Endodermal cell (in vitro differentiated cells): ENCODE measurements around the gene KCNH3. TPM values are rescaled to one million over a fixed set of nuclear protein-coding genes. Genes with fewer than 3 reads are reported as not detected.

Experiments
- DNase-seq: peaks from one replicate; pipeline ENCODE4 v3.0.0-alpha.2; 2017
- H3K27ac ChIP-seq: 2 replicates; pipeline ENCODE4 v1.5.1; 2013; ENCODE audit warnings: mild to moderate bottlenecking, low read depth, low read length, moderate library complexity
- H3K27me3 ChIP-seq: 2 replicates; pipeline ENCODE4 v1.6.1; 2013; ENCODE audit warnings: mild to moderate bottlenecking, low read length, moderate library complexity; ENCODE audit not compliant: insufficient read depth, control insufficient read depth, poor library complexity, severe bottlenecking
- H3K36me3 ChIP-seq: 2 replicates; pipeline ENCODE4 v1.7.0; 2013; ENCODE audit warnings: mild to moderate bottlenecking, low read length, moderate library complexity; ENCODE audit not compliant: control insufficient read depth, insufficient read depth
- H3K4me1 ChIP-seq: one replicate; pipeline ENCODE4 v1.7.0; 2013; ENCODE audit warnings: low read length; ENCODE audit not compliant: control insufficient read depth, insufficient read depth
- H3K4me3 ChIP-seq: 2 replicates; pipeline ENCODE4 v1.5.1; 2013; ENCODE audit warnings: mild to moderate bottlenecking, low read length, moderate library complexity
- H3K9ac ChIP-seq: 2 replicates; pipeline ENCODE4 v1.6.1; 2013; ENCODE audit warnings: mild to moderate bottlenecking, low read length, moderate library complexity; ENCODE audit not compliant: poor library complexity, severe bottlenecking; ENCODE audit errors: extremely low read depth
- H3K9me3 ChIP-seq: 2 replicates; pipeline ENCODE4 v1.6.1; 2013; ENCODE audit warnings: mild to moderate bottlenecking, low read length, moderate library complexity; ENCODE audit not compliant: control insufficient read depth
- H3K27ac Mint-ChIP-seq: 2 replicates; pipeline ENCODE4 v1.8.0; 2020; ENCODE audit warnings: mixed read lengths
- H3K27me3 Mint-ChIP-seq: 2 replicates; pipeline ENCODE4 v1.8.0; 2021; ENCODE audit warnings: mild to moderate bottlenecking, mixed read lengths; ENCODE audit not compliant: insufficient read depth
- H3K36me3 Mint-ChIP-seq: 2 replicates; pipeline ENCODE4 v1.8.0; 2020; ENCODE audit warnings: low read depth, mixed read lengths
- H3K4me1 Mint-ChIP-seq: 2 replicates; pipeline ENCODE4 v1.8.0; 2020; ENCODE audit warnings: mixed read lengths
- H3K4me3 Mint-ChIP-seq: 2 replicates; pipeline ENCODE4 v1.8.0; 2020; ENCODE audit warnings: mild to moderate bottlenecking, moderate library complexity, mixed read lengths
- H3K9me3 Mint-ChIP-seq: 2 replicates; pipeline ENCODE4 v1.8.0; 2020; ENCODE audit warnings: mild to moderate bottlenecking, mixed read lengths
- CTCF ChIP-seq: fragments of 200-600 bp; sonication (generic); conservative IDR thresholded peaks from 2 replicates; pipeline ENCODE4 v1.5.0; 2021; ENCODE audit warnings: antibody characterized with exemption, mild to moderate bottlenecking
- WGBS, 2 experiments: methylation state at CpG; one replicate each; pipeline versions ENCODE4 v1.1.5 to v1.1.7; 2013; ENCODE audit warnings: missing lambda C conversion rate in 2 of 2, mixed read lengths in 1 of 2; ENCODE audit not compliant: insufficient coverage in 1 of 2, insufficient read length in 1 of 2; 5-methylcytosine and 5-hydroxymethylcytosine counted together
- total RNA-seq, 2 donors: library from RNA; stranded (reverse); fragmentation: NEBNext Ultra II Directional in 1 of 2; extraction: Animal tissue kit (Norgen Biotek cat#: 25700) in 1 of 2; gene quantifications; 2 replicates in 1 of 2; 3 replicates in 1 of 2; pipeline ENCODE4 v1.2.1, GENCODE V29; 2021

Gene KCNH3
- total RNA-seq, 2 donors from 2014 or later = 1.00 to 1.5 TPM

- Mint-ChIP-seq H3K27ac (no peak overlapping the region), H3K36me3 (peaks cover 33% of the 10 kb centered on the region), H3K9me3 (no peaks in the 10 kb centered on the region), H3K4me3 (no peak overlapping the region), H3K4me1 (peaks cover 11% of the 10 kb centered on the region), H3K27me3 (peaks cover 3% of the 10 kb centered on the region)
- Histone ChIP-seq H3K9me3 (no peaks in the 10 kb centered on the region), H3K9ac (no peak overlapping the region), H3K36me3 (peaks cover 58% of the 10 kb centered on the region), H3K27me3 (no peaks in the 10 kb centered on the region), H3K4me3 (no peak overlapping the region), H3K27ac (no peak overlapping the region), H3K4me1 (no peaks in the 10 kb centered on the region)
- TF ChIP-seq CTCF = peak; percentile 44
- WGBS, 2 experiments = 91 to 93% methylated on average over 5 to 7 of the region's 7 CpGs
- peak; percentile 77 for DNase-seq
These were observed 19.0 kb downstream of the KCNH3 start for GRCh38 chr12:49557917-49558215.

- 96 to 97% methylated on average over 9 to 13 of the region's 13 CpGs for WGBS, 2 experiments
- no peak overlapping the region for H3K4me3 ChIP-seq
- no peaks in the 10 kb centered on the region for H3K27me3 ChIP-seq
- peaks cover 64% of the 10 kb centered on the region for H3K36me3 ChIP-seq
- H3K4me1 ChIP-seq = no peaks in the 10 kb centered on the region
- H3K27ac ChIP-seq = no peak overlapping the region
- Mint-ChIP-seq H3K9me3 (no peaks in the 10 kb centered on the region), H3K4me3 (no peak overlapping the region), H3K27ac (no peak overlapping the region), H3K36me3 (peaks cover 37% of the 10 kb centered on the region), H3K4me1 (peaks cover 9% of the 10 kb centered on the region), H3K27me3 (no peaks in the 10 kb centered on the region)
- no peak for TF ChIP-seq CTCF
- no peak for DNase-seq
- H3K9ac ChIP-seq = no peak overlapping the region
- no peaks in the 10 kb centered on the region for H3K9me3 ChIP-seq
These were observed 19.7 kb downstream of the KCNH3 start for GRCh38 chr12:49558526-49558925.

GRCh38 chr12:49559011-49559675, 20.3 kb downstream of the KCNH3 start:
- no peak for DNase-seq
- peaks cover 70% of the 10 kb centered on the region for H3K36me3 ChIP-seq

More at GRCh38 chr12:49559011-49559675, 20.3 kb downstream of the KCNH3 start:
- Histone ChIP-seq H3K4me3 (no peak overlapping the region), H3K27ac (no peak overlapping the region), H3K27me3 (no peaks in the 10 kb centered on the region), H3K9ac (no peak overlapping the region), H3K4me1 (no peaks in the 10 kb centered on the region), H3K9me3 (no peaks in the 10 kb centered on the region)
- H3K27me3 Mint-ChIP-seq = no peaks in the 10 kb centered on the region
- no peak for TF ChIP-seq CTCF
- H3K36me3 Mint-ChIP-seq = peaks cover 43% of the 10 kb centered on the region
- H3K9me3 Mint-ChIP-seq = no peaks in the 10 kb centered on the region
- no peak overlapping the region for H3K27ac Mint-ChIP-seq
- WGBS, 2 experiments = 94 to 96% methylated on average over 13 to 17 of the region's 17 CpGs
- H3K4me1 Mint-ChIP-seq = peaks cover 3% of the 10 kb centered on the region
- H3K4me3 Mint-ChIP-seq = no peak overlapping the region
